ENCODE measurements around the gene SPIN3.

SPIN3 gene

GRCh38 chrX:56994375-56995270 is 718 bp downstream of the SPIN3 start:
- Histone ChIP-seq H2BK5ac (ENCODE audit: low read depth, low read length, poor library complexity, severe bottlenecking) (no peak overlapping the region), H3K79me1 (replicated peaks; ENCODE audit: low read length, poor library complexity, severe bottlenecking) (peaks cover 11% of the 10 kb centered on the region), H3K4me3 (ENCODE audit: insufficient read depth in 1 of 2, low read depth in 1 of 2, low read length in 2 of 2) (peak overlapping the region; percentile 80 to 91), H3K9me3 (ENCODE audit: control insufficient read depth, low read length) (no peaks in the 10 kb centered on the region), H3K27ac (ENCODE audit: low read length, poor library complexity, severe bottlenecking) (peak overlapping the region; percentile 62), H3K4me2 (ENCODE audit: low read length, poor library complexity, severe bottlenecking) (peak overlapping the region; percentile 56), H2BK120ac (ENCODE audit: low read depth, low read length) (no peak overlapping the region), H2BK12ac (ENCODE audit: low read length in 2 of 2) (no peak overlapping the region), H4K8ac (ENCODE audit: low read length) (no peak overlapping the region), H3K9ac (ENCODE audit: low read length) (peak overlapping the region; percentile 90), H3K4me1 (ENCODE audit: control insufficient read depth, insufficient read depth, low read depth, low read length) (peaks cover 1% of the 10 kb centered on the region), H3K18ac (ENCODE audit: low read depth in 1 of 2, low read length in 2 of 2) (peak overlapping the region in 1 of 2 experiments; percentile 93), H2AK5ac (ENCODE audit: low read length, severe bottlenecking) (no peak overlapping the region), H3K27me3 (ENCODE audit: control insufficient read depth in 1 of 2, insufficient read depth in 1 of 2, low read length in 2 of 2) (peaks cover 0 to 5% of the 10 kb centered on the region in 2 experiments), H4K91ac (ENCODE audit: low read length) (peak overlapping the region; percentile 68), H2BK15ac (ENCODE audit: low read depth, poor library complexity, severe bottlenecking) (peak overlapping the region; percentile 48), H3K14ac (ENCODE audit: low read length in 2 of 2) (peak overlapping the region in 1 of 2 experiments; percentile 41), H3K23ac (ENCODE audit: low read length in 2 of 2) (no peak overlapping the region), H3K36me3 (ENCODE audit: control insufficient read depth in 1 of 2, insufficient read depth in 2 of 2, low read depth in 1 of 2, low read length in 2 of 2) (peaks cover 0 to 26% of the 10 kb centered on the region in 2 experiments), H2AFZ (ENCODE audit: low read depth, low read length) (peak overlapping the region; percentile 92), H3K4ac (ENCODE audit: low read depth in 1 of 2, low read length in 2 of 2) (peak overlapping the region in 1 of 2 experiments; percentile 51)
- WGBS = 18% methylated on average over 19 of the region's 26 CpGs
- no peak for DNase-seq

DNA sequence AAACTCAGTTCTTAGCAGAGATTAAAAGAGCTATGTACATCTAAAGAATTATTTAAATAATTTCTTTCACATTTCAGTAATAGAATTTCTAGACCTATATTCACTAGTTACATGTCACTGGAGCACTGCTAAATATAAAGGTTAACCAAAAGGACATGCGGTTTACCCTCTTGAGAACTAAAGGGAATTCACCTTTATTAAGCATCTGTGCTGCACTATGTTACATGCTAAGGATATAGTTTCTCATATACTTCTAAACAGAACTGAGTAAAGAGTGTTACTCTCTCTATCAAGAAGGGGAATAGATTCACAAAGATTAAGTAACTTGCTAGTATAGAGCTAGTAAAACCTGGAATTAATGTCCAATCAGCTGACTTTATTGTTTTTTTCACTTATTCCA is 7.6 kb downstream of the SPIN3 start:
- H3K14ac ChIP-seq (ENCODE audit: low read length in 2 of 2) = no peak overlapping the region
- H3K27me3 ChIP-seq (ENCODE audit: control insufficient read depth in 1 of 2, insufficient read depth in 1 of 2, low read length in 2 of 2) = peaks cover 0 to 13% of the 10 kb centered on the region in 2 experiments
- H3K9me3 ChIP-seq (ENCODE audit: control insufficient read depth, low read length) = no peaks in the 10 kb centered on the region
- no peak overlapping the region for H2BK120ac ChIP-seq (ENCODE audit: low read depth, low read length)
- H3K18ac ChIP-seq (ENCODE audit: low read depth in 1 of 2, low read length in 2 of 2) = no peak overlapping the region
- no peak overlapping the region for H2BK12ac ChIP-seq (ENCODE audit: low read length in 2 of 2)
- H3K4me3 ChIP-seq (ENCODE audit: insufficient read depth in 1 of 2, low read depth in 1 of 2, low read length in 2 of 2) = no peak overlapping the region
- no peak overlapping the region for H4K8ac ChIP-seq (ENCODE audit: low read length)
- no peak overlapping the region for H2AK5ac ChIP-seq (ENCODE audit: low read length, severe bottlenecking)
- H3K4me1 ChIP-seq (ENCODE audit: control insufficient read depth, insufficient read depth, low read depth, low read length) = no peaks in the 10 kb centered on the region
- H3K36me3 ChIP-seq (ENCODE audit: control insufficient read depth in 1 of 2, insufficient read depth in 2 of 2, low read depth in 1 of 2, low read length in 2 of 2) = peaks cover 2 to 44% of the 10 kb centered on the region in 2 experiments
- no peak overlapping the region for H3K23ac ChIP-seq (ENCODE audit: low read length in 2 of 2)
- H3K27ac ChIP-seq (ENCODE audit: low read length, poor library complexity, severe bottlenecking) = no peak overlapping the region
- no peak overlapping the region for H2BK15ac ChIP-seq (ENCODE audit: low read depth, poor library complexity, severe bottlenecking)
- no peak for DNase-seq
- H3K79me1 ChIP-seq (replicated peaks; ENCODE audit: low read length, poor library complexity, severe bottlenecking) = peaks cover 8% of the 10 kb centered on the region
- H3K4me2 ChIP-seq (ENCODE audit: low read length, poor library complexity, severe bottlenecking) = no peak overlapping the region
- no peak overlapping the region for H2BK5ac ChIP-seq (ENCODE audit: low read depth, low read length, poor library complexity, severe bottlenecking)
- H4K91ac ChIP-seq (ENCODE audit: low read length) = no peak overlapping the region
- no peak overlapping the region for H3K9ac ChIP-seq (ENCODE audit: low read length)
- no peak overlapping the region for H2AFZ ChIP-seq (ENCODE audit: low read depth, low read length)
- no peak overlapping the region for H3K4ac ChIP-seq (ENCODE audit: low read depth in 1 of 2, low read length in 2 of 2)
- no CpG with 5 or more reads among the region's 1 CpG for WGBS

DNA sequence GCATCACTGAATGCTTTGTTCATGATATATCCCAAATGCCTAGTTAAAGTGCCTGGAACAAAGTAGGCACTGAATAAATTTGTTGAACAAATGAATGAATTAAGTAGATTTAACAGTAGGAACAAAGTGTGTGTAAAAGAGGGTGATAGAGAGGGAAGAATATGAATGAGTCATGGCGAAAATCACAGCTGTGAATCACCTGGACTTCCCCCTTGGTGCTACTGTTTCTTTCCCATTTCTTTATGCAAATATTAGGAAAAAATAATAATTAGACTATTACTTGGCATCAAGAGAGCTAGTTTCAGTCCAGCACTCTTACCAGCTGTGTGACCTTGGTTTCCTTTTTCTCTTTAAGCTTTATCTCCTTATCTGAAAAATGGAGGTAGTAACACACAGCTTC is 9.2 kb downstream of the SPIN3 start:
- H2AFZ ChIP-seq (ENCODE audit: low read depth, low read length) = no peak overlapping the region
- H2AK5ac ChIP-seq (ENCODE audit: low read length, severe bottlenecking) = no peak overlapping the region
- no peaks in the 10 kb centered on the region for H3K9me3 ChIP-seq (ENCODE audit: control insufficient read depth, low read length)
- H2BK120ac ChIP-seq (ENCODE audit: low read depth, low read length) = no peak overlapping the region
- no peaks in the 10 kb centered on the region for H3K4me1 ChIP-seq (ENCODE audit: control insufficient read depth, insufficient read depth, low read depth, low read length)
- no peak overlapping the region for H3K14ac ChIP-seq (ENCODE audit: low read length in 2 of 2)
- no peak overlapping the region for H3K4ac ChIP-seq (ENCODE audit: low read depth in 1 of 2, low read length in 2 of 2)
- no peak overlapping the region for H4K91ac ChIP-seq (ENCODE audit: low read length)
- H3K9ac ChIP-seq (ENCODE audit: low read length) = no peak overlapping the region
- peaks cover 5% of the 10 kb centered on the region for H3K79me1 ChIP-seq (replicated peaks; ENCODE audit: low read length, poor library complexity, severe bottlenecking)
- H3K4me2 ChIP-seq (ENCODE audit: low read length, poor library complexity, severe bottlenecking) = no peak overlapping the region
- H4K8ac ChIP-seq (ENCODE audit: low read length) = no peak overlapping the region
- no peak overlapping the region for H3K27ac ChIP-seq (ENCODE audit: low read length, poor library complexity, severe bottlenecking)
- no CpG with 5 or more reads among the region's 1 CpG for WGBS
- H2BK15ac ChIP-seq (ENCODE audit: low read depth, poor library complexity, severe bottlenecking) = no peak overlapping the region
- peaks cover 7 to 43% of the 10 kb centered on the region in 2 experiments for H3K36me3 ChIP-seq (ENCODE audit: control insufficient read depth in 1 of 2, insufficient read depth in 2 of 2, low read depth in 1 of 2, low read length in 2 of 2)
- H2BK5ac ChIP-seq (ENCODE audit: low read depth, low read length, poor library complexity, severe bottlenecking) = no peak overlapping the region
- H3K27me3 ChIP-seq (ENCODE audit: control insufficient read depth in 1 of 2, insufficient read depth in 1 of 2, low read length in 2 of 2) = peaks cover 0 to 13% of the 10 kb centered on the region in 2 experiments
- H2BK12ac ChIP-seq (ENCODE audit: low read length in 2 of 2) = no peak overlapping the region
- no peak overlapping the region for H3K23ac ChIP-seq (ENCODE audit: low read length in 2 of 2)
- DNase-seq = no peak
- H3K18ac ChIP-seq (ENCODE audit: low read depth in 1 of 2, low read length in 2 of 2) = no peak overlapping the region
- H3K4me3 ChIP-seq (ENCODE audit: insufficient read depth in 1 of 2, low read depth in 1 of 2, low read length in 2 of 2) = no peak overlapping the region

DNA sequence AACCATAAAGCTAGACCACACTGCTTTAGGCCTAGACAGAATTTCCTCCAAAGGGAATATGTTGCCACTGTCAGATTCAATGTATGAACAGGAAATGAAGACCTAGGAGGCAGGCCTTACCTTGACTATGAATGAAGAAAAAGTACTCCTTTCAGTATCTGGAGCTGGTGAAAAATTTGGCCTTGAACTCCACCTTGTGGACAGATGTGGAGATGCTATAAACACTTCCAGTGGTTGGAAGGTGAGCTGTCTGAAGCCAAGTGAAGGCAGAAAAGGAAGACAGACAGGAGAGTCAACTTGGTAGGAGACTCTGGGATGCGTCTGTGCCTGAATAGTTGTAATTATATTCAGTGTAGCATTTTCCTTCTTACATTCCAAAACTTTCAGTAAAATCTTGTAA is 17.2 kb downstream of the SPIN3 start:
- no peak overlapping the region for H3K14ac ChIP-seq (ENCODE audit: low read length in 2 of 2)
- no peak overlapping the region for H2AFZ ChIP-seq (ENCODE audit: low read depth, low read length)
- H2AK5ac ChIP-seq (ENCODE audit: low read length, severe bottlenecking) = no peak overlapping the region
- H4K8ac ChIP-seq (ENCODE audit: low read length) = no peak overlapping the region
- H2BK5ac ChIP-seq (ENCODE audit: low read depth, low read length, poor library complexity, severe bottlenecking) = no peak overlapping the region
- peaks cover 3% of the 10 kb centered on the region for H3K79me1 ChIP-seq (replicated peaks; ENCODE audit: low read length, poor library complexity, severe bottlenecking)
- peaks cover 4 to 28% of the 10 kb centered on the region in 2 experiments for H3K36me3 ChIP-seq (ENCODE audit: control insufficient read depth in 1 of 2, insufficient read depth in 2 of 2, low read depth in 1 of 2, low read length in 2 of 2)
- H3K9ac ChIP-seq (ENCODE audit: low read length) = no peak overlapping the region
- H3K4me3 ChIP-seq (ENCODE audit: insufficient read depth in 1 of 2, low read depth in 1 of 2, low read length in 2 of 2) = no peak overlapping the region
- H2BK15ac ChIP-seq (ENCODE audit: low read depth, poor library complexity, severe bottlenecking) = no peak overlapping the region
- H3K4me2 ChIP-seq (ENCODE audit: low read length, poor library complexity, severe bottlenecking) = no peak overlapping the region
- WGBS = no CpG with 5 or more reads among the region's 1 CpG
- DNase-seq = peak; percentile 30
- H3K27ac ChIP-seq (ENCODE audit: low read length, poor library complexity, severe bottlenecking) = no peak overlapping the region
- no peak overlapping the region for H2BK12ac ChIP-seq (ENCODE audit: low read length in 2 of 2)
- H3K23ac ChIP-seq (ENCODE audit: low read length in 2 of 2) = no peak overlapping the region
- H3K4ac ChIP-seq (ENCODE audit: low read depth in 1 of 2, low read length in 2 of 2) = no peak overlapping the region
- peaks cover 0 to 6% of the 10 kb centered on the region in 2 experiments for H3K27me3 ChIP-seq (ENCODE audit: control insufficient read depth in 1 of 2, insufficient read depth in 1 of 2, low read length in 2 of 2)
- H4K91ac ChIP-seq (ENCODE audit: low read length) = no peak overlapping the region
- H2BK120ac ChIP-seq (ENCODE audit: low read depth, low read length) = no peak overlapping the region
- H3K4me1 ChIP-seq (ENCODE audit: control insufficient read depth, insufficient read depth, low read depth, low read length) = no peaks in the 10 kb centered on the region
- H3K18ac ChIP-seq (ENCODE audit: low read depth in 1 of 2, low read length in 2 of 2) = no peak overlapping the region
- H3K9me3 ChIP-seq (ENCODE audit: control insufficient read depth, low read length) = no peaks in the 10 kb centered on the region
